ENCODE measurements around the gene STPG3.

- TF ChIP-seq REST (IDR thresholded peaks at IDR 0.05; ENCODE audit: low read depth, low read length): no peak
- TF ChIP-seq EZH2phosphoT487 (IDR thresholded peaks at IDR 0.05; ENCODE audit: borderline replicate concordance, low read depth): no peak
- TF ChIP-seq CTCF (IDR thresholded peaks at IDR 0.05): no peak
- no peak for TF ChIP-seq TAF1 (IDR thresholded peaks at IDR 0.05; ENCODE audit: borderline replicate concordance, low read depth, low read length)
- no peak for TF ChIP-seq EP300 (IDR thresholded peaks at IDR 0.05; ENCODE audit: borderline replicate concordance in 1 of 2, low read depth in 1 of 2, low read length in 1 of 2)
- TF ChIP-seq GABPA (IDR thresholded peaks at IDR 0.05; ENCODE audit: low read depth): no peak
Observed at GRCh38 chr9:137251490-137252268, 593 bp downstream of the STPG3 start.

Measured in SK-N-SH (cell line).